Activated naive CD4-positive, alpha-beta T cell (primary cell): Measurements from ENCODE around the gene KRT75.

ENCODE experiments used
- DNase-seq, 4 experiments: peaks; one replicate each; lab custom pipeline; 2025; lab: John Stamatoyannopoulos, UW

KRT75 gene

DNA sequence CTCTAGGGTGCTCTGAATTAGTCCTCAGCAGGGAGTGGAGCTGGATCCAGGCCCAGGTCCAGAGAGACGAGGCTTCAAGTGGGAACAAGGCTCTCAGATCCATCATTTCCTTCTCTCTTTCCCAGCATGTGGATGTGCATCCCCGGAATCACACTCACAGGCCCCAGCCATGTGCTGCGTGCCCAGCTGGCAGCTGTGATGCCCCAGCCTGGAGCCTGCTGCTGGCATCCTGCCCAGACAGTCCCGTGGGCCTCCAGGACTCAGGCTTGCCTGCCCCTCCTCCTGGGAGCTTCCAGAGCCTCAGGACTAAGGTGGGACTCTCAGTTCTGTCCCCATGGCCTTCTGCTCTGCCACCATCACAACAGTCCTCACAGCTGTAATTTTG lies 42.6 kb downstream of the KRT75 start:
- no peak for DNase-seq

DNA sequence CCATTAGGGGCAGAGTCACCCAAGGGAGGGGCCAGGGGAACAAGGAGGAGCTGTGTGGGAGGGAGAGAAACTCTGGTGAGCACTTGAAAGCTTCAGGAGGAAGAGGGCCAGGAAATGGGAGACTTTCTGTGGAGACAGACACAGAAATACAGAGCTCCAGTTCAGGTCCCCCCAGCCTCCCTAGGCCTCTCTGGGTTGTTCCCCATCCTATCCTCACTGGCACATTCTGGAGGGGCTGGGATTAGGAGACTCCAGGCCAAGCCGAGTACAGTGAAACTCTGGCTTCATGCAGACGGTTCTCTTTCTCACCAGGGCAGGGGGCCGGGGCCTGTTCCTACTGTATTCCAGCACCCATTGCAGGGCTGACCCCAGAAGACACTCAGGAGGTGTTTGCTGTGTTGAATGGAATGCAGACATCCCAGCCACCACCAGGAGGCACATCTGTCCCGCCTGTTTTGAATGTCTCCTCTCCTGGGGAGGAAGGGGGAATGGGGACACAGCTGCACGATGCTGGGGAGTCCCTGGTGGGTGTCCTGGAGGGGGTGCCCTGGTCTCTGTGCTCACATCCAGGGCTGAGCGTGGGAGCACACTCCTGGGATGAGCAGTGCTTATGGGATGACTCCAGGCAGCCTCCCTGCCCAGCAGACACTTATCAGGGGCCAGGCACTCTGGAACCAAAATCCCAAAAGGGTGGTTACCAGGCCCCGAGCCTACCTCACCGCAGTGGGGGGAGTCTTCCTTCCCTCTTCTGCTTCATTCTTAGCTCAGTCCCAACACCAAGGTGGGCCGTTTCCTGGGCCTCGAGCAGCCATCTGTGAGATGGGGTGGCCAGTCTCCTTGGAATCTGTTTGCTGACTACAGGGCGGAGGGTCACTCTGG lies 43.2 kb downstream of the KRT75 start:
- DNase-seq: peak in 1 of 4 experiments; percentile 2

- no peak for DNase-seq
Observed at GRCh38 chr12:52389313-52390207, 44.6 kb downstream of the KRT75 start.

- no peak for DNase-seq
Observed at GRCh38 chr12:52387859-52388258, 46.3 kb downstream of the KRT75 start.

DNA sequence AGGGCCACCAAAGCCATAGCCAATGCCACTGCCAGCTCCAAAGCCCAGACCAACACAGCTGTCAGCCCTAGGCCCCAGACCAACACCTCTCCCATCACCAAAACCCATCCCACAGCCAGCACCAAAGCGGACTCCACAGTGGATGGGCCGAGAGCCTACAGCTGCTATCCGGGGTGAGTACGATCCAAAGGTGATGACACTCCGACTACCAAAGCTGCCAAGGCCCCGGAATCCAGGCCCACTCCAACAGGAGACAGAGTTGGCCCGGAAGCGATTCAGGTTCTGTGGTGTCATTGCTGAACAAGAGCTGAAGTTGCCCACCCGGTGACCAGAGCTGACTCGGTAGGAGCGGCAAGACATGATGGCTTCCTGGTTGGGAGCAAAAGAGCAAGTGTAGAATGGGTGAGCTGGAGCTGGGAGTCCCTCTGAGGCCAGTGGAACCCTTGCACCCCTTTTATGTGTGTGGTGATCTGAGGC lies 48.9 kb downstream of the KRT75 start, which contains the start of gene KRT84:
KRT84 (minus strand) TSS at position 427 of the 477 bp plus-strand sequence; CDS start at position 360, 67 bp downstream.
- DNase-seq: no peak

- DNase-seq: no peak
Observed at GRCh38 chr12:52383331-52383730, 50.8 kb downstream of the KRT75 start.

GRCh38 chr12:52382854-52383253 lies 51.3 kb downstream of the KRT75 start:
- DNase-seq: no peak

DNA sequence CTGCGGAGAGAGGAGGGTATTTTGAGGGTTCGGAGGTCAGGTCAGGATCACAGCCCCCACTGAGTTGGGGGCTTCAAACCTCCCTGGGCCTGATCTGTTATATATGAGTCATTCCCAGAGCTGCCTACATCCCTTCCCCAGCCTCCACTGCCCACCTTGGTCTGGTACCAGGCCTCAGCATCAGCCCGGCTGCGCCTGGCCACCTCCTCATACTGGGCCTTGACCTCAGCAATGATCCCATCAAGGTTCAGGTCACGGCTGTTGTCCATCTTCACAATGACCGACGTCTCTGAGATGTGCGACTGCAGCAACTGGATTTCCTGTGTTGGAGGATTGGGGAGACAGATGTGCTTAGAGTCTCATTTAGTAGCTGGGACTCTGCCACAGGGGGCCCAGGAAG lies 53.0 kb downstream of the KRT75 start:
- no peak for DNase-seq

DNA sequence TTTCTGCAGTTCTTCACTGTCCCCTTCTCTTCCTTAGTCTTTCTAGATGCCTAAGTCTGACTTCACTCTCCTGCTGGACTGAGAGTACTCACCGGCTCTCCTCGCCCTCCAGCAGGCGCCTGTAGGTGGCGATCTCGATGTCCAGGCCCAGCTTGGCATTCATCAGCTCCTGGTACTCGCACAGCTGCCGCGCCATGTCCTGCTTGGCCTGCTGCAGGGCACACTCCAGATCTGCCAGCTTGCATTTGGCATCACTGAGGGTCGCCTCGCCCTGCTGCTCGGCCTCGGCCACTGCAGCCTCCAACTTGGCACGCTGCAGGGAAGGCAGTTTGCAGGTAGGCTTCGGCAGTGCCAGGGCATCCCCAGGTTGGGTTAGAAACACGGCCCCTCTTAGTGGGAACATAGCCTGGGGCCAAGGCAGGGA lies 53.9 kb downstream of the KRT75 start:
- no peak for DNase-seq

GRCh38 chr12:52379536-52379935 lies 54.6 kb downstream of the KRT75 start:
- DNase-seq: no peak

DNA sequence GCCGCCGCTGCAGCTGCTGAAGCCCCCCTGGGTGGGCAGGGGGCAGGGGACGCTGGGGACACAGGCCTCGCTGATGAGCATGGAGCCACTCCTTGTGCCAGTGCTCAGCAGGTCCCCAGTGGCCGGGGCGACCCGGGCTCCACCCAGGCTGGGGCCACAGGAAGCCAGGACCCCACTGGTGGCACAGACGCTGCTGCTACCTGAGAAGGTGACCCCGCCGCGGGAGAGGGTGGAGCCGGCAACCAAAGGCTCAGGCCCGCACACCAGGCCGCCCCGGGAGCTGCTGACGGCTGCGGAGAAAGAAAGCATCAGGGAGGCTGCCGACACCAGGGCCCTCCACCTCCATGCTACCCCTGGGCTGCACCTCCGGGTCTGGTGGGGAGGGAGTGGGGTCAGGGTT lies 56.1 kb downstream of the KRT75 start:
- DNase-seq: no peak

DNA sequence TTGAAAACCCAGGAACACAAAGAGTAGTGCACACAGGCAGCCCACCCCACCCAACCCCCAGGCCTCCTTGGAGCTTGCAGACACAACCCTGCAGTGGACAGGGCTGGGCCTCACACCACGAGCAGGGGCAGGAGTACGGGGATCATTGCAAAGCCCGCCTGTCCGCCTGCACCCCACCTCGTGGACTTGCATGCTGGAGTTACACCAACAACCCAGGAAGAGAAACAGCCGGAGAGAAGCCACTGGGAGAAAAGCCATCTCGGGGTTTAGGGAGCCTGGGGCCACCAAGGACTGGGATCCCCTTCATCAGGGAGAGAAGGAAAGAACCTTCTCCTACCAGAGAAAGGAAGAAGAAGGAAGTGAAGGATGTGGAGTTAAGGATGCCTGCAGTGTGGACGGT lies 56.9 kb downstream of the KRT75 start:
- DNase-seq: no peak
